NB4 (cell line): ENCODE measurements around the gene PLXNA2.

ENCODE experiments used
- CTCF ChIP-seq: IDR thresholded peaks from one replicate; pipeline ENCODE4 v1.5.1; 2012; ENCODE audit warnings: low read depth, low read length
- MAX ChIP-seq: IDR thresholded peaks from 2 replicates; pipeline ENCODE4 v1.6.1; 2011; ENCODE audit warnings: low read depth, low read length

GRCh38 chr1:208003241-208003640 lies 240.9 kb downstream of the PLXNA2 start:
- TF ChIP-seq CTCF = no peak
- TF ChIP-seq MAX = no peak
